Cerebellar nuclear complex (tissue), 1 donor: ENCODE results near the gene NRXN3.

ENCODE experiments used
- DNase-seq, 2 experiments: peaks; one replicate each; lab custom pipeline; 2025; lab: John Stamatoyannopoulos, UW

Gene NRXN3

GRCh38 chr14:79576424-79576823, 1406.3 kb downstream of the NRXN3 start:
- DNase-seq, result peak; percentile 76 to 88

- DNase-seq, result no peak
Measured at GRCh38 chr14:79578470-79578869, 1408.3 kb downstream of the NRXN3 start.

GRCh38 chr14:79580414-79580813, 1410.2 kb downstream of the NRXN3 start:
- no peak for DNase-seq

GRCh38 chr14:79580906-79581305, 1410.7 kb downstream of the NRXN3 start:
- DNase-seq, result no peak

- DNase-seq, result no peak
Measured at GRCh38 chr14:79581912-79582576, 1411.9 kb downstream of the NRXN3 start.

- no peak for DNase-seq
Measured at GRCh38 chr14:79583738-79584408, 1413.7 kb downstream of the NRXN3 start.

GRCh38 chr14:79584679-79585078, 1414.5 kb downstream of the NRXN3 start:
- DNase-seq, result no peak

GRCh38 chr14:79585845-79586244, 1415.7 kb downstream of the NRXN3 start:
- DNase-seq, result no peak

GRCh38 chr14:79586416-79586815, 1416.2 kb downstream of the NRXN3 start:
- no peak for DNase-seq

GRCh38 chr14:79586989-79587598, 1416.9 kb downstream of the NRXN3 start:
- DNase-seq, result no peak

GRCh38 chr14:79587875-79588274, 1417.7 kb downstream of the NRXN3 start:
- no peak for DNase-seq

- no peak for DNase-seq
Measured at GRCh38 chr14:79588398-79588797, 1418.2 kb downstream of the NRXN3 start.

GRCh38 chr14:79596551-79596950, 1426.4 kb downstream of the NRXN3 start:
- DNase-seq, result no peak

- DNase-seq, result no peak
Measured at GRCh38 chr14:79597566-79597965, 1427.4 kb downstream of the NRXN3 start.

GRCh38 chr14:79598339-79598738, 1428.2 kb downstream of the NRXN3 start:
- DNase-seq, result no peak

- no peak for DNase-seq
Measured at GRCh38 chr14:79599239-79599638, 1429.1 kb downstream of the NRXN3 start.

GRCh38 chr14:79600406-79600805, 1430.2 kb downstream of the NRXN3 start:
- no peak for DNase-seq

GRCh38 chr14:79601579-79601978, 1431.4 kb downstream of the NRXN3 start:
- no peak for DNase-seq

GRCh38 chr14:79602045-79602444, 1431.9 kb downstream of the NRXN3 start:
- DNase-seq, result no peak

- no peak for DNase-seq
Measured at GRCh38 chr14:79602742-79603141, 1432.6 kb downstream of the NRXN3 start.

- DNase-seq, result peak in 1 of 2 experiments; percentile 49
Measured at GRCh38 chr14:79605849-79606248, 1435.7 kb downstream of the NRXN3 start.

GRCh38 chr14:79608446-79608845, 1438.3 kb downstream of the NRXN3 start:
- peak; percentile 85 to 96 for DNase-seq

- no peak for DNase-seq
Measured at GRCh38 chr14:79613625-79614024, 1443.5 kb downstream of the NRXN3 start.
